GM12801 (cell line): ENCODE results near the gene CDPF1.

Source experiments
- CTCF ChIP-seq: IDR thresholded peaks from one replicate; pipeline ENCODE4 v1.5.1; 2011; ENCODE audit warnings: control low read depth; ENCODE audit not compliant: insufficient read length; ENCODE audit errors: extremely low read depth

The CDPF1 gene

GRCh38 chr22:46272196-46272595, 22.1 kb upstream of the CDPF1 start:
- TF ChIP-seq CTCF, result no peak

- no peak for TF ChIP-seq CTCF
Measured at GRCh38 chr22:46269564-46269963, 19.5 kb upstream of the CDPF1 start.

DNA sequence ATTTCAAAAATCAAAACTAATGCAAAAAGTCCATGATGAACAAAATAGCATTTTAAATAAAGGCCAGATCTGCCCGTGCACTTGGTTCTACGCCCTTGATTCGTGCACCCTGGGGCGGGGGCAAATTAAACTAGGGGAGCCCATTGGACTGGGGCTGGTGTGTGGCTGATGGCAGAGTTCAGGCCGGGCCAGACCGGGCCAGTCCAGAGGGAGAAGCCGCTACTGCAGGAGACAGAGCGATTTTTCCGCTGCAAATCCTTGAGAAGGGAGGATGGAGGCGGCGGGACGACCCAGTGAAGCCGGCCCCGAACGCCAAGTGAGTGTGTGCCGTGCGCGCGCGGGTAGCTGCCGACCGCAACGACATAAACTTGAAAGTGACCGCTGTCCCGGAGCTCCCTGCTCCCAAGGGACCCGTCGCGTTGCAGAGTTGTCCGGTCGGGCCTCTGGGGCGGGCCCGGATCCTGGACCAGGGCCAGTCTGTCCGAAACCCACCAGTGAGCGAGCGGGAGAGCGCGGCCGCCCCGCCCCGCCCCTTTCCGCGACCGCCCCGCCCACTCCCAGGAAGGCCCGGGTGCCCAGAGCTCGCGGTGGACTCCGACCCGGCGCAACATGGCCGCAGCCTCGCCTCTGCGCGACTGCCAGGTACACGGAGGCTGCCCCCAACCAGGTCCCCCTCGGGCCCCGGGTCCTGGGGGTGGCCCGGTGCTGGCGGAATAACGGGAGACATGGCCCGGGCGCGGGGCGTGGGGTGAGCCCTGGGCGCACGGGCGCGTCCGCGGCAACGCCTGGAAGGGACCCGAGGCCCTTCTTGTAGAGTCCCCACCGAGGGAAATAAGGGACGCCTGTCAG, 17.6 kb upstream of the CDPF1 start, which contains the start of gene TTC38:
Gene TTC38, plus strand, starts transcription at position 578 of the 849 bp plus-strand sequence. Its CDS starts 32 bp downstream, at position 610.
- TF ChIP-seq CTCF, result no peak

DNA sequence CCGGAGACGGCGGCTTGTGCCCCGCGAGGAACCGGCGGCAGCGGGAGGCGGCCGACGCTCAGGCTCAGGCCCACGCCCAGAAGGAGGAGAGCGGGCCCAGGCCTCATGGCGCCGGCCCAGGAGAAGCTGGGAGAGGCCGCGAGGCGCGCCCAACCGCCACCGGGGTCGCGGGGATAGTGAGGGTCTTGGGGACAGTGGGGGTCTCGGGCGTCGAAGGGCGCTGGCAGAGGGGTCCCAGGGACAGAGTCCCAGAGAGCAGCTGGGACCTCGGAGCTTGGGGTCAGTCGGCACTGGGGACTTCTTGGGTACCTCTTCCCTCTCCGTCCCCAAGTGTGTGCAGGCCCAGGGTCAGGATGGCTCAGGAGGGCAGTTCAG, 13.1 kb upstream of the CDPF1 start, which contains the start of gene PKDREJ:
Gene PKDREJ, minus strand, starts transcription at position 128 of the 375 bp plus-strand sequence. Its CDS starts 21 bp downstream, at position 107.
- no peak for TF ChIP-seq CTCF

GRCh38 chr22:46262449-46263215, 12.5 kb upstream of the CDPF1 start:
- no peak for TF ChIP-seq CTCF

DNA sequence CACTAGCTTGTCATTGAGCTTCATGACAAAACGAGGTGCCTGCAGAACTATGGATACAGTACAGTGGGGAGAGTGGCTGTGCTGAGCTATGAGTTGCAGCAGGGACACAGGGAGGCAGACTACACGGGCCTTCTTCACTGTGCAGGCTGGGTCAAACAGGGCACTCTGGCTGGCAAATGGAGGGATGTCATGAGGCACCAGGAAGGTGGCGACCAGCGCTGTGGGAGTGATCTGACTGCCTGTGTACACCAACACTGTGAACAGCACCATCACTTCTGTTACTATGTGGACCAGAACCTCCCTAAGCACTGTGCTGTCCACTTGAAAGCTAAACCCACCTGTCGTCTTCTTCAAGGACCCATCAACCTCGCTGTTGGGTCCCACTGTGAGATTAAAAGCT, 9.9 kb upstream of the CDPF1 start:
- no peak for TF ChIP-seq CTCF

- no peak for TF ChIP-seq CTCF
Measured at GRCh38 chr22:46259374-46259773, 9.3 kb upstream of the CDPF1 start.
